Measurements from ENCODE around the gene CMSS1. TPM values are rescaled to one million over a fixed set of nuclear protein-coding genes. Genes with fewer than 3 reads are reported as not detected.

Gene CMSS1
- total RNA-seq, 1 experiment from 2014 or later: 64.1 TPM

- no peak overlapping the region for H3K4me3 ChIP-seq (replicated peaks in 1 of 2; ENCODE audit: low read depth in 1 of 2, low read length in 2 of 2)
- POLR2A ChIA-PET: interaction anchor here (1.0 kb wide), 1 partner anchor 101 kb away, joined by 3 read pairs; no protein-coding TSS in a partner anchor
- no peak overlapping the region for H2AFZ ChIP-seq (ENCODE audit: low read depth, low read length, poor library complexity, severe bottlenecking)
- ATAC-seq: no peak
- no peak for DNase-seq (ENCODE audit: low read depth, low spot score)
- no peaks in the 10 kb centered on the region for H3K36me3 ChIP-seq (ENCODE audit: control insufficient read depth in 1 of 2, insufficient read depth in 2 of 2, low read length in 2 of 2)
- no peak overlapping the region for H3K9ac ChIP-seq (ENCODE audit: low read length)
- H4K20me1 ChIP-seq (ENCODE audit: insufficient read depth): no peaks in the 10 kb centered on the region
- TF ChIP-seq POLR2AphosphoS5 (IDR thresholded peaks at IDR 0.05; ENCODE audit: low read depth, low read length): no peak
- TF ChIP-seq, protein P1, sequence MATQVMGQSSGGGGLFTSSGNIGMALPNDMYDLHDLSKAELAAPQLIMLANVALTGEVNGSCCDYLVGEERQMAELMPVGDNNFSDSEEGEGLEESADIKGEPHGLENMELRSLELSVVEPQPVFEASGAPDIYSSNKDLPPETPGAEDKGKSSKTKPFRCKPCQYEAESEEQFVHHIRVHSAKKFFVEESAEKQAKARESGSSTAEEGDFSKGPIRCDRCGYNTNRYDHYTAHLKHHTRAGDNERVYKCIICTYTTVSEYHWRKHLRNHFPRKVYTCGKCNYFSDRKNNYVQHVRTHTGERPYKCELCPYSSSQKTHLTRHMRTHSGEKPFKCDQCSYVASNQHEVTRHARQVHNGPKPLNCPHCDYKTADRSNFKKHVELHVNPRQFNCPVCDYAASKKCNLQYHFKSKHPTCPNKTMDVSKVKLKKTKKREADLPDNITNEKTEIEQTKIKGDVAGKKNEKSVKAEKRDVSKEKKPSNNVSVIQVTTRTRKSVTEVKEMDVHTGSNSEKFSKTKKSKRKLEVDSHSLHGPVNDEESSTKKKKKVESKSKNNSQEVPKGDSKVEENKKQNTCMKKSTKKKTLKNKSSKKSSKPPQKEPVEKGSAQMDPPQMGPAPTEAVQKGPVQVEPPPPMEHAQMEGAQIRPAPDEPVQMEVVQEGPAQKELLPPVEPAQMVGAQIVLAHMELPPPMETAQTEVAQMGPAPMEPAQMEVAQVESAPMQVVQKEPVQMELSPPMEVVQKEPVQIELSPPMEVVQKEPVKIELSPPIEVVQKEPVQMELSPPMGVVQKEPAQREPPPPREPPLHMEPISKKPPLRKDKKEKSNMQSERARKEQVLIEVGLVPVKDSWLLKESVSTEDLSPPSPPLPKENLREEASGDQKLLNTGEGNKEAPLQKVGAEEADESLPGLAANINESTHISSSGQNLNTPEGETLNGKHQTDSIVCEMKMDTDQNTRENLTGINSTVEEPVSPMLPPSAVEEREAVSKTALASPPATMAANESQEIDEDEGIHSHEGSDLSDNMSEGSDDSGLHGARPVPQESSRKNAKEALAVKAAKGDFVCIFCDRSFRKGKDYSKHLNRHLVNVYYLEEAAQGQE (IDR thresholded peaks at IDR 0.05; ENCODE audit: low read depth): no peak
- TF ChIP-seq, protein P2, sequence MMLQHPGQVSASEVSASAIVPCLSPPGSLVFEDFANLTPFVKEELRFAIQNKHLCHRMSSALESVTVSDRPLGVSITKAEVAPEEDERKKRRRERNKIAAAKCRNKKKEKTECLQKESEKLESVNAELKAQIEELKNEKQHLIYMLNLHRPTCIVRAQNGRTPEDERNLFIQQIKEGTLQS (IDR thresholded peaks at IDR 0.05): no peak
- TF ChIP-seq EGR1 (IDR thresholded peaks at IDR 0.05; ENCODE audit: low read depth): no peak
- TF ChIP-seq EZH2 (IDR thresholded peaks at IDR 0.05): no peak
- no peak for TF ChIP-seq SRF (IDR thresholded peaks at IDR 0.05; ENCODE audit: low read depth)
- no peak for TF ChIP-seq FOSL1 (IDR thresholded peaks at IDR 0.05; ENCODE audit: low read depth)
- no peak for TF ChIP-seq SP1 (IDR thresholded peaks at IDR 0.05; ENCODE audit: low read depth)
- no peak for TF ChIP-seq CBX3 (IDR thresholded peaks at IDR 0.05; ENCODE audit: low read depth)
- TF ChIP-seq CEBPB (IDR thresholded peaks at IDR 0.05; ENCODE audit: low read depth): no peak
- TF ChIP-seq ELF1 (IDR thresholded peaks at IDR 0.05; ENCODE audit: borderline replicate concordance, low read depth): no peak
- no peak for TF ChIP-seq CTCF (IDR thresholded peaks at IDR 0.05 in 2 of 3, conservative IDR thresholded peaks at IDR 0.05 in 1 of 3; ENCODE audit: borderline replicate concordance in 1 of 3, insufficient read depth in 1 of 3, low read depth in 2 of 3, low read length in 2 of 3)
- TF ChIP-seq MAX (IDR thresholded peaks at IDR 0.05): no peak
- no peak for TF ChIP-seq YY1 (IDR thresholded peaks at IDR 0.05; ENCODE audit: extremely low read depth, insufficient replicate concordance, low read depth, low read length)
- TF ChIP-seq POLR2A (IDR thresholded peaks at IDR 0.05; ENCODE audit: borderline replicate concordance, extremely low read depth, insufficient read depth, insufficient read length): no peak
- intact Hi-C loops (cut with micrococcal nuclease): no loop called here
- BruUV-seq (replicated peaks): no TSS peak
- H3K9me2 ChIP-seq (ENCODE audit: insufficient read depth): no peaks in the 10 kb centered on the region
- CTCF ChIA-PET: no interaction called here
- RAD21 ChIA-PET (ENCODE audit: low non-redundant PET in 1 of 2, low total read pairs in 2 of 2, uncharacterized antibody in 2 of 2, unreplicated experiment in 2 of 2): no interaction called here
- no peaks in the 10 kb centered on the region for H3K79me2 ChIP-seq (ENCODE audit: insufficient read depth, low read length)
- no peak overlapping the region for H3K27ac ChIP-seq (ENCODE audit: low read depth, low read length)
- H3K4me1 ChIP-seq (ENCODE audit: control insufficient read depth in 1 of 2, insufficient read depth in 2 of 2, low read length in 2 of 2): no peaks in the 10 kb centered on the region
- H3K4me2 ChIP-seq (ENCODE audit: low read length): no peak overlapping the region
- no peaks in the 10 kb centered on the region for H3K9me3 ChIP-seq (ENCODE audit: control insufficient read depth in 1 of 2, insufficient read depth in 1 of 2, low read depth in 1 of 2, low read length in 2 of 2)
- H3K27me3 ChIP-seq (ENCODE audit: insufficient read depth, low read length): no peaks in the 10 kb centered on the region
Observed at GRCh38 chr3:100227511-100227921, 409.9 kb downstream of the CMSS1 start.
